GM19351 (cell line): ENCODE results near the gene NCAPG2.
A peak's percentile ranks its signal among the peaks of the same experiment; 100 is the strongest.
"Not testable (repeated sequence)": the region's sequence is repeated elsewhere in the genome, so short reads cannot be mapped to it uniquely, and the experiment has no call there.

Experiments
- ATAC-seq: cut with Tn5 transposase; IDR thresholded peaks from one replicate; pipeline ENCODE4 v1.9.1; 2021; ENCODE audit warnings: mild to moderate bottlenecking, moderate library complexity; ENCODE audit not compliant: unreplicated experiment

NCAPG2 gene

DNA sequence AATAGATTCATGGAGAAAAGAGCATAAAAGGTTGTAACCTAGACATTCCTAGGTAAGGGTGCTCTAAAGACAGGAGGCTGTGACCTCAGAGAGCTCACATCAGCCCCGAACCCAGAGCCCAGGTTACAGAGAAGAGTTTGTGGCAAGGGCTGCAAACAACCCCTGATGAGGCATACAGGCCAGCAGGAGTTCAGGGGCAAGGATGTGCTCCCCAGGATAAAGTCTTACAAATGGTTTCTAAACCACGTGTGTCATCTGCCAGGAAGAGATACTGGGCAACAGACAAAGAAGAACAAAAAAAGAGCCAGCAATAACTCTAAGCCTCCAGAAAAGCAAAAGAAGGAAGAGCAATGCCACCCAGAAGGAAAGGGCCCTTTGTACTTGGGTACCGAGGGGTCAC lies 27.7 kb downstream of the NCAPG2 start:
- ATAC-seq, result no peak

DNA sequence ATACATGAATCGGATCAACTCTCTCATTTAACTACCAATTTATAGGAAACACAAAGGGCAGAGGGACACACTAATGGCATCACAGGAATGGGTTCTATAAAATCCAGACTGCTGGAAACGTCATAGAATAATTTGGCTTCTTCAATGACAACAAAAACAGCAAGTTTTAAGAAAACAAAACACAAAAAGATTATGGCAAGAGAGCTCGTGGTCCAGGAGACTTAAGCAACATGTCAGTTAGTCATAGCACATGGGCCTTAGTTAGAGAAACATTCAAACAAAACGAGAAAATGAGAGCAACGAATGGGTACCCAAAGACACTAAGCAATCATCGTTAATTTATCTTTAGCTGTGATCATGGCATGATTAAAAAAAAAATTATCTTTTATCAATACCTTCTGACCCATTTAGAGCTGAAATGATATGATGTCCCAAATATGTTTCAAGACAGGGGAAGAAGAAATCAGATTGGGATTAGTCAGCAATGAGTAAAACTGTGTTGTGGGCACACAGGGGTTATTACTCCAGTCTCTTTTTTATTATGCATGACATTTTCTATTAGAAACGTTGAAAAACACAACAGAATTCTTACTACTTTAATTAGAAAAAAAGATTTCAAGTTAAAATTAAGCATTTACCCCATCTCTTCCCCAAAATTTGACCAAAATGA lies 28.3 kb downstream of the NCAPG2 start:
- no peak for ATAC-seq

DNA sequence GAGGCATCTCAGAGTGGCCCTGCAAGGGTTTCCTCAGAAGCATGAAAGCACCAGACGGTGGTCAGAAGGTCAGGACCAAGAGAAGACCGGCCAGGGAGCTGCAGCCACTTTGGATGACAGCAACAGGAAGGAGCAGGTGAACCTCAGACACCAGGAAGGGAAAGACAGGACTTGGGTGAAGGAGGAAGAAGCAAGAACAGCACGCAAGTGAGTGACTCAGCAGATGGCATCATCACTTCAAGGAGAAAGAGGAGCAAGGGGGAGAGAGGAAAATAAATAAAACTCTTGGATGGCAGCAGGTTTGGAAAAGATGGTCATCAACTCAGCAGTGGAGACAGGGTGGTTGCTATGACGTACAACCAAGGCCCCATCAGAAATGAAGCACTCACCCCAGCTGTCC lies 31.6 kb downstream of the NCAPG2 start:
- ATAC-seq, result no peak

DNA sequence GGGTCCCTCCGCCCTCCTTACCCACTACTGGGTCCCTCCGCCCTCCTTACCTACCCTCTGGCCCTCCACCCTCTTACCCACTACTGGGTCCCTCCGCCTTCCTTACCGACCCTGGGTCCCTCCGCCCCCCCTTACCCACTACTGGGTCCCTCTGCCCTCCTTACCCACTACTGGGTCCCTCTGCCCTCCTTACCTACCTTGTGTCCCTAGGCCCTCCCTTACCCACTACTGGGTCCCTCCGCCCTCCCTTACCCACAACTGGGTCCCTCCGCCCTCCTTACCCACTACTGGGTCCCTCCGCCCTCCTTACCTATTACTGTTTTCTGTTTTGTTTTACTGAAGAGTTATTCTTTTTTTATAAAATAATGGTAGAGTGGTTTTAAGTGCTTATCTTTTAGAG lies 36.5 kb downstream of the NCAPG2 start:
- not testable (repeated sequence) for ATAC-seq

DNA sequence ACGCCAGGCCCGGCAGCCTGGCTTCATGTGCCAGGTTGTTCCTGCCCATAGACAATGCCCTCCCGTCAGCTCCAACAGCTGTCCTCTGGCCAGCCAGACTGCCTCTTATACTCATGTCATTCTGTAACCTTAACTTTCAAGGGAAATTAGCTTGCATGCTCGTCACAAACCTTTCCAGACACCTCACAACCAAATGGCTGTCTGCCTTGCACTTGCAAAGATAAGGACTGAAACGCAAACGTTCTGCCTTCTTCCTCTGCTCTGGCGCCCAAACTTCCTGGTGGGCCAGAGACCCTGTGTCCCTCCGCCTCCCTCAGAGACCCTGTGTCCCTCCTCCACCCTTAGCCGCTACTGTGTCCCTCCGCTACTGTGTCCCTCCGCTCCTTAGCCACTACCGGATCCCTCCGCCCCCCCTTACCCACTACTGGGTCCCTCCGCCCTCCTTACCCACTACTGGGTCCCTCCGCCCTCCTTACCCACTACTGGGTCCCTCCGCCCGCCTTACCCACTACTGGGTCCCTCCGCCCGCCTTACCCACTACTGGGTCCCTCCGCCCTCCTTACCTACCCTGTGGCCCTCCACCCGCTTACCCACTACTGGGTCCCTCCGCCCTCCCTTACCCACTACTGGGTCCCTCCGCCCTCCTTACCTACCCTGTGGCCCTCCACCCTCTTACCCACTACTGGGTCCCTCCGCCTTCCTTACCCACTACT lies 37.5 kb downstream of the NCAPG2 start:
- ATAC-seq, result not testable (repeated sequence)

DNA sequence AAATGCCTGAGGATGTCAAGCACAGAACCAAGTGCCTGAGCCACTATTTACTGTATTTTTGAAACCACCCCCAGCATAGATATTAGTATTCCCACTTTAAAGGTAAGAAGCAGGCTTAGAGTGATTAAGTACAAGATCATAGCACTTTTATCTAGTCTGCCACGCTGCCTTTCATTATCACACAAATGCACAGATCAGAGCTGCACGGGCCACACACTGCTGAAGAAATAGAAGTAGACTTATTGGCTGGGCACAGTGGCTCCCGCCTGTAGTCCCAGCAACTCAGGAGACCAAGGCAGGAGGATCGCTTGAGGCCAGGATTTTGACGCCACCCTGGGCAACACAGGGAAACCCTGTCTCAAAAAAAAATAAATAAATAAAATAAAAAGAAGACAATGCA lies 38.2 kb downstream of the NCAPG2 start:
- no peak for ATAC-seq

DNA sequence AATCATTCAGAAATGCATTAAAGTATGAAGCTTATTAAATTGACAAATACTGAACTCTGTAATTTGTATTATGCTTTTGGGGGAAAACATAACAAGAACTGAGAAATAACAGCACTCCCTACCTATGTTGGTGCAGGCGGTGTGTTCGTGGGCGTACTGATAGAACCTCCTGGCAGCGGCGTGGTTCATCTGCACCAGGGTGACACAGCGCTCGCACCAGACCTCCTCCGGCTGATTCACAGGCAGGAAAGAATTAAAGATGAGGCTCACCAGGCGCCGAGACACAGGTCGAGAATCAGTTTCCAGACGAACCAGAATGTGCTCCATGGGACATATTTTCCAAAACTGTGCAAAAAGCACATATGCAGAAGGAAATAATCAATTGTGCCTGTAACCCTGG lies 40.2 kb downstream of the NCAPG2 start:
- ATAC-seq, result no peak

DNA sequence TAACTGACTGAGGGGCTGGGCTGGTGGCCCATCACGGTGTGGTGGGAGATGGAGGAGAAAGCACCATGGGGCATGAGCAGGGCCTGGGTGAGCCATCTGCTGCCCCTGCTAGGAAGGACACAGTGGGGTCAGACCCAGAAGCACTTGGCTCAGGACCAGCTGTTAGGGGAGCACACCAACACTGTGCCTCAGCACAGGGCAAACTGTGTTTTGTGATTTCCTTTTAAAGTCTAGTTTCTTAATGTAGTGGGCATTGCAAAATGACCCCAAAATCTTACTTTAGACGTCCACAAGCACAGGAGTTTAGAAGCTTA lies 41.2 kb downstream of the NCAPG2 start:
- no peak for ATAC-seq

- ATAC-seq, result no peak
Observed at GRCh38 chr7:158662610-158663427, 41.8 kb downstream of the NCAPG2 start.

GRCh38 chr7:158658475-158658874 lies 46.1 kb downstream of the NCAPG2 start:
- ATAC-seq, result no peak

- ATAC-seq, result peak; percentile 53
Observed at GRCh38 chr7:158657189-158657746, 47.3 kb downstream of the NCAPG2 start.

- ATAC-seq, result peak; percentile 93
Observed at GRCh38 chr7:158655931-158656441, 48.6 kb downstream of the NCAPG2 start.

GRCh38 chr7:158655507-158655906 lies 49.1 kb downstream of the NCAPG2 start:
- no peak for ATAC-seq

DNA sequence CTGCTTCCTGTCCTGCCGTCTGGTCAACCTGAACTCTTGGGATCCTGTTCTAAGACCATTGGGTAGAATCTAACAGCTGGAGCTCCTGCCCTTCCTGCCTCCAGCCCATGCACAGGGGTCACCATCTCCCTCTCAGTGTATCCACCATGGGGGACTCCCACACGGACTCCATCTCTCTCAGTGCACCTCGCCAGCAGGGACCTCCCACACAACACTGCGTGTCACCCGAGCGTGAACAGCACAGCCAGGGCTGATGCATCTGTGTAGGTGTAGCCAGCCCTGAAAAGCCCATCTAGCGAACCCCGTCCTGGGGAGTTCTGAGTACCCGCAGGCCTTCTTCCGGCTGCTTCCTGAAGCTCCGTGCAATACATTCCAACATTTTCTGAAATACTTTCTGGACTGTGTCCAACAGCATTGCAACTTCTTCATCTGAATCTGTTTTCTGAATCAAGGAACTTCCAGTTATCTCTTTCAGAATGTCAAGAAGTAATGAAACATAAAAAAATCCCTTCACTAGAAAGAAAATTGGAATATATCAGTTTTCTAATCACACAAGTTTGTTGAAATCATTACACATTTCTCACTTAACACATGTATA lies 52.5 kb downstream of the NCAPG2 start:
- no peak for ATAC-seq

DNA sequence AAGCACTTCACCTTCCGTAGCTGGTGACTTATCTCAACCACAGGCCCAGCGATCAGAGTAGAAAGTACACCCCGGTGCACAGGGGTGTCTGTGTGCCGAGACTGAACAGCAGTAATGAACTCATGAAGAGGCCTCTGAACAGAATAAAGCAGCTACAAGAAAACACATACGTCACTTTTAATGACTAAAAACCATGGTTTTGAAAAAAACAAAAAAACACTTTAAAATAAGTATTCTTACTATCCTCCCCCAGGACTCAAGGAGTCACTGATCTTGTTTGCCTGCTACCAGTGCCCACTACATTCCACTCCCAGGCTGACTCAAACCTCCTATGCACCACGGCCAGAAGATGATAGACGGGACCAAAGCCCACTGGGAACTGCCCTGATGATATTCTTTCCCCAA lies 53.8 kb downstream of the NCAPG2 start:
- no peak for ATAC-seq

DNA sequence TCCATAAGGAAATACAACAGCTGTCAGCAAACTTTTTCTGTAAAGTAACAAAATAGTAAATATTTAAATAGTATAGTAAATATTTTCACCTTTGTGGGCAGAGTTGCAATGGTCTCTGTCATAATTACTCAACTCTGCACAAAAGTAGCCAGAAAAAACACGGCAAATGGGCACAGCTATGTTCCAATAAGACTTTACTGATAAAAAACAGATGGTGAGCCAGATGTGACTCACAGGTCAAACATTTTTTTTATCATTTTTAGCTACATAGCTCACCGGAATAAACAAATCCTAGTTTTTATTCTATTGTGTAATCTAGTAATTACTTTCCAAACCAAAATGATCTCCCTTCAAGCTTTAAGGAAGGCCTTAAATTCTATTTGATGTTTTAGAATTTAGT lies 55.3 kb downstream of the NCAPG2 start:
- ATAC-seq, result no peak

DNA sequence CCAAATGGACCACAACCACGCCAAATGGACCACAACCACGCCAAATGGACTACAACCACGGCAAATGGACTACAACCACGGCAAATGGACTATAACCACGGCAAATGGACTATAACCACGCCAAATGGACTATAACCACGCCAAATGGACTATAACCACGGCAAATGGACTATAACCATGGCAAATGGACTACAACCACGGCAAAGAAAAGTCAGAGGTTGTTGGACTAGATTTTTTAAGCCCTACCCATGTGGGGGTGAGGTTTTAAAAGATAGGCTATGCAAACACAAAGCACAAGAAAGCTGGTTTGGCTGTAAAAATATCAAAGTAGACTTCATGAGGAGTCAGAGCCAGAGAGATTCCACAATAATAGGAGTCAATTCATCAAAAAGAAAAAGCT lies 55.8 kb downstream of the NCAPG2 start:
- no peak for ATAC-seq

DNA sequence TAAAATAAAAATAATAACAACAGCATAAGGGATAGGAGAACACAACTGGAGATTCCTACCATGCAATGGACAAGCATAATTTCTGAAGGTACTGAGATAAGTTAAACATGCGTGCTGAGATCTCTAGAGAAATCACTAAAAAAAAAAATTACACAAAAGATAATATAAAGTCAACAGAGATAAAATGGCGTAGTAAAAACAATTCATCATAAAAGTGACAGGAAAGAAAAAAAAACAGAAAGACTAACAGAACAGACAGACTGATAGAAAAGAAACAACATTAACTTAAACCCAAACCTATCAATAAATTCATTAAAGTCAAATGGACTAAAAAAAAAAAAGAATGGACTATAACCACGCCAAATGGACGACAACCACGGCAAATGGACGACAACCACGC lies 56.4 kb downstream of the NCAPG2 start:
- no peak for ATAC-seq

GRCh38 chr7:158647475-158647792 lies 57.2 kb downstream of the NCAPG2 start:
- ATAC-seq, result no peak

DNA sequence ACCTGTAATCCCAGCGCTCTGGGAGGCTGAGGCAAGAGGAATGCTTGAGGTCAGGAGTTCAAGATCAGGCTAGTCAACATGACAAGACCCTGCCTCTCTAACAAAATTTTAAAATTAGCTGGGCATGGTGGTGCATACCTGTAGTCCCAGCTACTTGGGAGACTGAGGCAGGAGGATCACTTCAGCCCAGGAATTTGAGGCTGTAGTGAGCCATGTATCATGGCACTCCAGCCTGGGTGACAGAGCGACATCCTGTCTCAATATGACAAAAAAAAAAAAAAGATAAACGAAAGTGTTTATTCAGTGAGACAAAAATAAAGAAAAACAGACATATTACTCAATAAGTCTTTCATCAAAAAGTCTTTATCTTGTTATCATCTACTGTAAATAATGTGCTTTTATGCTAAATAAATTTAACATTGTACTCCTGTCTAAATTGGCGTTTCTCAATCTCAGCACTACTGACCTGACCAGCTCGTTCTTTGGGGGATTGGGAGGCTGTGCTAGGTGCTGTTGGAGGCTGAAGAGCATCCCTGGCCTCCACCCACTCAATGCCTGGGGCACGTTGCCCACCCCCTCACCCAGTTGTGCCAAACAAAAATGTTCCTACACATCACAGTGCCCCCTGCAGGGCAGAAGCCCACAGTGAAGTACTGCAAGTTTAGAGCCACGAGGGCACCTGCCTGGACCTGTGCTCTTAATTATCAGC lies 57.7 kb downstream of the NCAPG2 start:
- no peak for ATAC-seq

- no peak for ATAC-seq
Observed at GRCh38 chr7:158645842-158646241, 58.8 kb downstream of the NCAPG2 start.
